Measurements from ENCODE around the gene DENND4A. TPM values are rescaled to one million over a fixed set of nuclear protein-coding genes. Genes with fewer than 3 reads are reported as not detected.
A peak's percentile ranks its signal among the peaks of the same experiment; 100 is the strongest.

Gene DENND4A
- polyA plus RNA-seq, 1 of the 3 experiments (the other 2 are of a cell fraction) = 2.5 TPM

- H3K36me3 ChIP-seq (replicated peaks in 1 of 2; ENCODE audit: control insufficient read depth in 1 of 2, insufficient read depth in 2 of 2, low read length in 1 of 2) = peaks cover 5 to 7% of the 10 kb centered on the region in 2 experiments
- H3K4me1 ChIP-seq (ENCODE audit: control insufficient read depth in 1 of 2, insufficient read depth in 2 of 2, low read depth in 1 of 2, low read length in 1 of 2) = peaks cover 11 to 21% of the 10 kb centered on the region in 2 experiments
- TF ChIP-seq PBX3 (IDR thresholded peaks at IDR 0.05) (no peak), TAF1 (IDR thresholded peaks at IDR 0.05; ENCODE audit: borderline replicate concordance, low read depth, low read length) (no peak), MXI1 (IDR thresholded peaks at IDR 0.05; ENCODE audit: low read depth, low read length) (no peak), TEAD4 (IDR thresholded peaks at IDR 0.05; ENCODE audit: borderline replicate concordance, insufficient read depth) (no peak), EP300 (IDR thresholded peaks at IDR 0.05; ENCODE audit: borderline replicate concordance in 1 of 2, low read depth in 1 of 2, low read length in 1 of 2) (no peak), RCOR1 (IDR thresholded peaks at IDR 0.05; ENCODE audit: low read length) (no peak)
- no peak overlapping the region for H3K4me3 ChIP-seq (ENCODE audit: low read depth in 2 of 2, low read length in 1 of 2)
- ChIA-PET POLR2A (interaction anchor here (0.5 kb wide), 1 partner anchor 134 kb away, joined by 4 read pairs; no protein-coding TSS in a partner anchor), CTCF (interaction anchor here (0.6 to 1.6 kb wide), 5 partner anchors 10 to 186 kb away, joined by 3 to 5 read pairs (median 3); no protein-coding TSS in a partner anchor)
- H3K27ac ChIP-seq (ENCODE audit: low read depth in 2 of 2, low read length in 1 of 2) = peak overlapping the region in 1 of 2 experiments; percentile 28; a peak in 2 of 4 replicates
- no peaks in the 10 kb centered on the region for H3K9me3 ChIP-seq
- no peaks in the 10 kb centered on the region for H3K79me2 ChIP-seq (ENCODE audit: insufficient read depth)
- WGBS (ENCODE audit: low lambda C conversion rate) = 79% methylated on average over 5 of the region's 5 CpGs
- peaks cover 11% of the 10 kb centered on the region for H3F3A ChIP-seq (replicated peaks; ENCODE audit: insufficient read depth)
- no peak for DNase-seq
- no peak overlapping the region for H3K9ac ChIP-seq
- no peaks in the 10 kb centered on the region for H3K27me3 ChIP-seq (ENCODE audit: insufficient read depth)
- H2AFZ ChIP-seq (ENCODE audit: low read depth) = no peak overlapping the region
- no peaks in the 10 kb centered on the region for H4K20me1 ChIP-seq (ENCODE audit: insufficient read depth)
- H3K4me2 ChIP-seq = no peak overlapping the region
- no peaks in the 10 kb centered on the region for H3K9me2 ChIP-seq
Observed at GRCh38 chr15:65653801-65654521, 138.1 kb downstream of the DENND4A start.

GRCh38 chr15:65653341-65653740, 138.8 kb downstream of the DENND4A start:
- Histone ChIP-seq H3K27ac (ENCODE audit: low read depth in 2 of 2, low read length in 1 of 2) (peak overlapping the region in 1 of 2 experiments; percentile 28; a peak in 2 of 4 replicates), H3K4me2 (no peak overlapping the region)

More at GRCh38 chr15:65653341-65653740, 138.8 kb downstream of the DENND4A start:
- ChIA-PET CTCF (interaction anchor here (0.6 to 2.3 kb wide), 6 partner anchors 9 to 185 kb away, joined by 3 to 9 read pairs (median 4); no protein-coding TSS in a partner anchor), POLR2A (no interaction called here)
- no peaks in the 10 kb centered on the region for H4K20me1 ChIP-seq (ENCODE audit: insufficient read depth)
- peaks cover 11 to 21% of the 10 kb centered on the region in 2 experiments for H3K4me1 ChIP-seq (ENCODE audit: control insufficient read depth in 1 of 2, insufficient read depth in 2 of 2, low read depth in 1 of 2, low read length in 1 of 2)
- peaks cover 11% of the 10 kb centered on the region for H3F3A ChIP-seq (replicated peaks; ENCODE audit: insufficient read depth)
- H3K9ac ChIP-seq = no peak overlapping the region
- no peak overlapping the region for H3K4me3 ChIP-seq (ENCODE audit: low read depth in 2 of 2, low read length in 1 of 2)
- DNase-seq = no peak
- H3K9me2 ChIP-seq = no peaks in the 10 kb centered on the region
- peaks cover 5 to 7% of the 10 kb centered on the region in 2 experiments for H3K36me3 ChIP-seq (replicated peaks in 1 of 2; ENCODE audit: control insufficient read depth in 1 of 2, insufficient read depth in 2 of 2, low read length in 1 of 2)
- no peak overlapping the region for H2AFZ ChIP-seq (ENCODE audit: low read depth)
- no peaks in the 10 kb centered on the region for H3K27me3 ChIP-seq (ENCODE audit: insufficient read depth)
- TF ChIP-seq USF1 (IDR thresholded peaks at IDR 0.05; ENCODE audit: borderline replicate concordance, low read depth) (no peak), FOSL2 (IDR thresholded peaks at IDR 0.05; ENCODE audit: borderline replicate concordance, low read depth) (peak; percentile 48; the same call in 1 of the 2 replicates), RAD21 (IDR thresholded peaks at IDR 0.05; ENCODE audit: low read length) (no peak), ZBTB33 (IDR thresholded peaks at IDR 0.05; ENCODE audit: borderline replicate concordance, low read depth) (no peak), TEAD4 (IDR thresholded peaks at IDR 0.05; ENCODE audit: borderline replicate concordance, insufficient read depth) (no peak), FOXJ3 (CRISPR knock-in tag; IDR thresholded peaks at IDR 0.05) (no peak), SMC3 (IDR thresholded peaks at IDR 0.05; ENCODE audit: low read depth, low read length) (no peak), JUND (IDR thresholded peaks at IDR 0.05) (peak; percentile 44; the same call in 1 of the 2 replicates)
- H3K9me3 ChIP-seq = no peaks in the 10 kb centered on the region
- no peaks in the 10 kb centered on the region for H3K79me2 ChIP-seq (ENCODE audit: insufficient read depth)
